Hematopoietic multipotent progenitor cell (in vitro differentiated cells): ENCODE results near the gene MSTO1. TPM values are rescaled to one million over a fixed set of nuclear protein-coding genes. Genes with fewer than 3 reads are reported as not detected.
"Not testable (repeated sequence)": the region's sequence is repeated elsewhere in the genome, so short reads cannot be mapped to it uniquely, and the experiment has no call there.

ENCODE experiments used
- DNase-seq, 3 donors: peaks; one replicate each; pipeline ENCODE4 v3.0.0-alpha.2; 2011 to 2015; ENCODE audit warnings: low read depth in 2 of 3, low spot score in 2 of 3
- total RNA-seq: library from RNA; depleted of rRNA; stranded (reverse); fragments of >200 nt; gene quantifications from one replicate; pipeline ENCODE4 v1.2.3, GENCODE V29; 2012

MSTO1 gene
- total RNA-seq, 1 donor = 44.2 TPM

DNA sequence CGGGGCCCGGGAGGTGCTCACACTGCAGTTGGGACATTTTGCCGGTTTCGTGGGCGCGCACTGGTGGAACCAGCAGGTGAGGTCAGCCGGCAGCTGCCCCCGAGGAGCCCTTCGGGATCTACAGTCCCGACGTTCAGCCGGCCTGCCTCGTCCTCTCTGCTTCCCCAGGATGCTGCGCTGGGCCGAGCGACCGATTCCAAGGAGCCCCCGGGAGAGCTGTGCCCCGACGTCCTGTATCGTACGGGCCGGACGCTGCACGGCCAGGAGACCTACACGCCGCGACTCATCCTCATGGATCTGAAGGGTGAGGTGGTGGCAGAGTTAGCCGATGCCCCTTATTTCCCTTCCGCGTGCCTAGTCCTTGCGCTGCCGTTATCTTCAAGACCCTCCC is 234 bp downstream of the MSTO1 start:
- DNase-seq = not testable (repeated sequence)

DNA sequence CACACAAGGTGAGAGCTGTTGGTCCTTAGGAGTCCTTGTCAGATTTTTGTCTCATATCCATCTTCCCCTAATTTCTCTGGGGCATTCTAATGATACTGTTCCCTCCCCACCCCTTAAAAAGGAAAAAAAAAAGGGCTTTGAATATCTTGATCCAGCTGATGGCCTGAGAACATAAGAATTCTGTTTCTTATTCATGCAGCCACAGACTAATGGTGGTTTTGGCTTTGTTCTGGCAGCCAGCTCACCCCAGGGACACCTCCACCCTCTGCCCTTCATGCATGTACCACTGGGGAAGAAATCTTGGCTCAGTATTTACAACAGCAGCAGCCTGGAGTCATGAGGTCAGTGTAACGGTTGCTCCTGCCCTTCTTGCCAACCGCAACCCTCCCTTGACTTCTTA is 3.2 kb downstream of the MSTO1 start:
- not testable (repeated sequence) for DNase-seq

DNA sequence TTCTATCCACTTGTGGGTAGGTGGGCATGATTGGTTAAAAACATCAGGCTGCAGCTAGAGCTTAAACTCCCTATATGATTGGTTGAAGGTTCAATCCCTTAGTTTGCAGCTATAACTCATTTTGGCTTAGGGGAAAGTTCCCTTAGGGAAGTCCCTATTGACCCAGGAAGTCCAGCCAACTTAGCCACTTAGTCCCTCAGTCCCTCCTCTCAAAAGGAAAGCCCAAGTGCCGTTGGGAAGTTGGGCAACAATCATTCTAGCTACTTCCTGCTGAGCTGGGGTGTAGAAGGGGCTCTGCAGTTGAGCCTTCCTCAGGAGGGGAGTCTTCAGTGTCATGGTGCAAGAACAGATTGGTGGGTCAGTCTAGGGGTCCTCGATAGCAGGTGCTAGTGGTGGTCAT is 12.2 kb downstream of the MSTO1 start:
- no peak for DNase-seq

DNA sequence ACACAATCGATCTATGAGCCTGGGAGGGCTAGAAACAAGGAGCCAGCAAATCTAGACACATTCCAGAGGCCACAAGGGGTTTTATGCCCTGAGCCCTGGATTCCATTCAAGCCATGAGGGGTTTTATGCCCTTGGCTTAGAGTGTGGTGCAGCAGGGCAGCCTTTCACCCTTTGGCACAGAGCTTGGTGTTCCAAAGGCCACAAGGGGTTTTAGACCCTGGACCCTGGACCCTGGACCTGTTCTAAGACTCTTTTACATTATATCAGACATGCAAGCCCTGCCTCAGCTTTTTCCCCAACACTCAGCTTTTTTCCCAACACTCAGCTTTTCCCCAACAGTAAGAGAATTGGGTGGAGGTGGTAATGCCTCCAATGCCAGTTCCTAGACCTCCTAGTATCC is 13.3 kb downstream of the MSTO1 start:
- DNase-seq = no peak

DNA sequence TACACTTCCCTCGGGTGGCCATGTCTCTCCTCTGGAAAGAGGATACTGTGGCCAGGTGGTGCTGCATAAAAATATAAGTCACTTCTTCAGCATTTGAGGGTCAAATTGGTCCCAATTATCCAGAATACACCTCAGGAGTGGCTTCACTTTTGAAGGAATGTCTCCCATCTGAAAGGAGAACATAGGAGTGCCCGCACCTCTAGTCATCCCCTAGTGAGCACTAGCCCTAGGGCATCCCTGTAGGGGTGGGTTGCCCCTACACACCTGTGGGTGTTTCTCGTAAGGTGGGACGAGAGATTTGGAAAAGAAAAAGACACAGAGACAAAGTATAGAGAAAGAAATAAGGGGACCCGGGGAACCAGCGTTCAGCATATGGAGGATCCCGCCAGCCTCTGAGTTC is 16.4 kb downstream of the MSTO1 start:
- not testable (repeated sequence) for DNase-seq

DNA sequence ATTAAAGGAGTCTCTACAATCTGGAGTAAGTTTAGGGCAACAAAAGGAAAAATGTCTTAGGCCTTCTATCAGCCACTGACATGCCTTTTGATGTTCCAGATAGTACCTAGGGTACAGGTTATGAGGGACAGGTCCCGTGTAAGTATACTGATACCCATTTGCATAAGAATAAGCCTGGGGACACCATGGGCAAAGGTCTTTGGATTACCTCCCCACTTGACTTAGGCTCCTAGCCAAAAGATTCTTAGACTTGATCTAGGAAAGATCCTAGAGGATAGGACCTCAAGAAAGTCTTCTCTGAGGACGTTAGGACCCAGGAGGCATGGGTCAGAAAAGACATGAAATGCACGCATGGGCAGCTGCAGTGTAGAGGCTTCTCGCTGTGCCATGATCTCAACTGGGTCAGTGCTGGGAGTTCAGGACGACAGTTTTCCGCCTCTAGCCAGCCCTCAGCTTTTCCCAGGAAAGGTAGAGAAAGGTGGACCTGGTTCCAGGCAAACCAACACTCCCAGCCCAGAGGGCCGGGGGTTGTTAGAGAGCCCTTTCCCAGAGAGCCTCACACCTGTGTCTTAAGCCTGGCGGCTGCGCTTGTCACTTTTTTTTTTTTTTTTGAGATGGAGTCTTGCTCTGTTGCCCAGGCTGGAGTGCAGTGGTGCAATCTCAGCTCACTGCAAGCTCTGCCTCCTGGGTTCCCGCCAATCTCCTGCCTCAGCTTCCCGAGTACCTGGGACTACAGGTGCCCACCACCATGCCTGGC is 26.6 kb downstream of the MSTO1 start:
- no peak for DNase-seq

DNA sequence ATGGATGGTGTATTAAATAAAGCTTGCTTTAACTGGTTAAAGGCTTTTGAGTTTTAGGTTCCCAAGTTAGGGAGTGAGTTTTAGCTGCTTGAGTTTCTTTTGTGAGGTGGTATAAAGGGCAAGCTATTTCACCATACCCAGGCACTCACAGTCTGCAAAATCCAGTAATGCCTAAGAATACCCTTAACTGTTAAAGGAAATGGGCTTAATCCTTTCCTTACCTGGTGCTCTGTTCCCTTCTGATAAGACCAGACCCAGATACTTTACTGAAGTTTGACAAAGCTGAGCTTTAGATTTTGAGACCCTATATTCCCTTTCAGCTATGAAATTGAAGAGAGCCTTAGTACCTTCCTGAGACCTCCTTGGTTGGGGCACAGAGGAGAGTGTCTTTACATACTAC is 30.3 kb downstream of the MSTO1 start:
- DNase-seq = no peak

DNA sequence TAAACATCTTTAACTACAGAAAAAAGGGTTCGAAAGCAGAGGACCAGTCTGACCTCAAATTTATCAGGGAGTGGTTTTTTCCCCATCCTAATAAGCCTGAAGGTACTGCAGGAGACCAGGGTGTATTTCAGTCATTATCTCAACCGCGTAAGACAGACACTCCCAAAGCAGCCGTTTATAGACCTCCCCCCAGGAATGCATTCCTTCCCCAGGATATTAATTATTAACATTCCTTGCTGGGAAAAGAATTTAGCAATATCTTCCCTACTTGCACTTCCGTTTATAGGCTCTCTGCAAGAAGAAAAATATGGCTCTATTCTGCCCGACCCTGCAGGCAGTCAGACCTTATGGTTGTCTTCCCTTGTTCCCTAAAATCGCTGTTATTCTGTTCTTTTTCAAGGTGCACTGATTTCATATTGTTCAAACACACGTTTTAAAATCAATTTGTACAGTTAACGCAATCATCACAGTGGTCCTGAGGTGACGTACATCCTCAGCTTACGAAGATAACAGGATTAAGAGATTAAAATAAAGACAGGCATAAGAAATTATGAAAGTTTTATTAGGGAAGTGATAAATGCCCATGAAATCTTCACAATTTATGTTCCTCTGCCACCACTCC is 32.7 kb downstream of the MSTO1 start:
- peak in 1 of 3 donors; percentile 11 for DNase-seq

DNA sequence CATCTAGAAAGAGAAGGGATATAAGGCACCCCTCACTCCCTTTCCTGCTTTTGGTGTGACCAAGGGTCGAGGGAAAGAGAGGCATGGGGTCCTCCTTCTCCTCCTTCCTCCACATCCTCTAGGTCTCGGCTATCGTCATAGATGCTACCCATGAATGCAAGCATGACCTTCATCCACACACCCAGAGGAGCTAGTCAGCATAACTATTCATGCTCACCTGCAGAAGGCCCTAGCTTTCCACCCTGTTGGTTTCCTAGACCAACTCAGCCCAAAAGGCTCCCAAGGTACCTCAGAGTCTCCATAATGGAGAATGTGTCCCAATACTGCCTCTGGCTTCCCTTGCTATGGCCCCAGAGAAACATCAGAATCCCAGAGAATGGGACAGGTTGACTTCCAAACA is 33.2 kb downstream of the MSTO1 start:
- DNase-seq = no peak

DNA sequence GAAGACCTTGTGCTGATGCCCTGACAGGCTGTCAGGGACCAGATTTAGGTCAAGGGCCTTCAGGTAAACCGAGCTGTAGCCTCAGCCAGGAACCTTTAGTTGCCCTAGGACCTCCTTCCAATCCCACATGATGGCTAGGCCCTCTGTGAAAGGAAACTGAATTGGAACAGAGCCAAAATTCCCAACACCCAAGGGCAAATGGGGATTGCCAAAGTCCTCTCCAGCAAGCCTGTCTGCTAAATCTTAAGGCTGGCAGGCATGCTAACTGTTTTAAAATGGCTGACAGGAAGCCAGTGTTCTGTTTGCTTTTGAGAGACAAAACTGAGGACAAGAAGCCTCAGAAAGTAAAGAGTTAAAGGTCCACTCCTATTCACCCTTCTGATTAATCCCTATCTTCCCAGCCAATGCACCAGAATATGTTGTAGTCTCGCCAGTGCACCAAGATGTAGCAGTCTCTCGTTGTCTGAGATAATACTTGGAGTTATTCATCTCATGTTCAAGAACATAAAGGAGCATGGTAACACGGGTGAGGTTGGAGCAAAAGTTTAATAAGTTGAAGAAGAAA is 35.1 kb downstream of the MSTO1 start:
- no peak for DNase-seq

DNA sequence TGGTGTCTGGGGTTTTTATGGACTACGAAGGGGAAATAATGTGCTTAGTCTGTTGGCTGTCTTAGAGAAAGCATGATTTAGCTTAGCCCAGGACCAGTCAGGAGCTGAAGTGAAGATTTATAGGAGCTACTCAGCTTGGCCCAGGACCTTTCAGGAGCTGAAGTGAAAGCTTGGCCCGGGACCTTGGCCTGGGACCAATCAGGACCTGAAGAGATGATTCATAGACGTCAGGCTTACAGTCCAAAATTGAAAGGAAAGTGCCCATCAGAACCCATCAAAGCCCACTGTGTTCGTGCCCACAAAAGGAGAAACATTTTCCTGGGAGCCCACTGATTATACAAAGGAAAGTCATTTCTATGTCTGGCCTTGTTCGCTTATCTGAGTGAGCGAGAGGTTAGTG is 35.6 kb downstream of the MSTO1 start:
- DNase-seq = no peak

DNA sequence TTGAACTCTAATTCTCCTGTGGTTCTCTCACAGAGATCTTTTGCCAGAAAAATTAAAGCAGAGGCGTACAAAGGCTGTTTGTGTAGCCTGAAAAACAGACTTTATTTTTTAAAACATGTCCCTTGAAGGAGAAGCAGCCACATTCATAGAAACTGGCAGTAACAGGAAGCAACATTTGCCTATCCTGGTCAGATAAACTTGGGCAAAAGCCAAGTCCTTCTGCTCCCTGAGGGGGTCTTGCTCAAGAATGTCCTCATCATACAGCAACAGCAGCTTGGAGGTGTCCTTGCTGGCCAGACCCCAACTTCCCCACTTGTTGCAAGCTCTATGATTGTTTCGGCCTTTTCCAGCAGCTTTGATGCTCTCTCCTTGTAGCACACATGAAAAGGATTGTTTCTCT is 36.3 kb downstream of the MSTO1 start:
- peak in 1 of 3 donors; percentile 21 for DNase-seq

DNA sequence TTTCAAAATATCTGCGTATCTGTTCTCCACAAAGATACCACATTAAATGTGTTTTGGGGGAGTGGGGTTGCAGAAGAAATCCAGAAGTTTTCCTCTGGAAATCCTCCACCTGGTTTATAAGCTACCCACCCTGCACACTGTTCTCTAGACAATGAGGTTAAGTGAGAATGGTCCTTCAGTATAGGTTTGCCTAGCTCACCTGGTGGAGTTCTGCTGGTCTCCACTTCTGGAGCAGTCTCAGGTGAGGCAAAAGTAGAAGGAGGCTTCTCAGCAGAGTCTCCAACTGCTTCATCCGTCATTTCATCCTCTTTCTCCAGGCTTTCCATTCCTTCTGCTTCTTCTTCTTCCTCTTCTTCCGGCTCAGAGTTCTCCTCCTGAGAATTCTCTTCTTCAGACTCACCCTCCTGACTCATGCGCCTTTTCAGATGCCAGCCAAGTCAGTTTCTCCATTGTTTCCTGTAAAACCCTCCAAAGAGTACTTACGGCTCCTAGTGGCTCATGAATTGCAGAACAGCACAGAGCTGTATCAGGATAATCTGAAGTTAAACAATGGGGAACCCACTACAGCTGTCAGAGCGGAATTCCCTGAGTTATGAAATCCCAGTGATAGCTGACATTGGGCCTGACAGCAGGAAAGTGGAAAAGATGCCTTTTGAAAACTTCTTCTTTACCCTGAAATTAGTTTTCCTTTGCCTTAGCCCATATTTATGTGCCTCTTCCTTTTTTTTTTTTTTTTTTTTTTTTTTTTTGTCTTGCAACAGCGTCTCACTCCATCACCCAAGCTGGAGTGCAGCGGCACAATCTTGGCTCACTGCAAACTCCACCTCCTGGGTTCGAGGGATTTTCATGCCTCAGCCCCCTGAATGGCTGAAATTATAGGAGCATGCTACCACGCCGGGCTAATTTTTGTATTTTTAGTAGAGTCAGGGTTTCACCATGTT is 38.5 kb downstream of the MSTO1 start:
- peak in 2 of 3 donors; percentile 45 to 55 for DNase-seq

DNA sequence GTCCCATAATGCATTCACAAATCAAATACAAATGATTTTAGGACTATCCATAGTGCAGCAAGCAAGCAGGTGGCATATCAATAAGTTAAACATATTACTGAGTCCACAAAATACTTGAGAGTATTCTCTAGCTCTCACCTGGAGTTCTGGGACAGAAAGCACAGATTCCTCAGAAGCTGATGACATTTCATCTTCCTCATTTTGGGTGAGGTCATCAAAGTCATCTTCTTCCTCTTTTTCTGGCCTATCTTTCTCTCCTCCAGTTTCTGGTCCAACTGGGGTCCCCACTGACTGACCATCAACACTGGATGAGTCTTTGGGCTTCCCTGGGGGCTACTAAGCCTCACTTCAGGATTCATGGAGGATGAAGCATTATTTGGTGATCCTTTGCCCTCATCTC is 39.7 kb downstream of the MSTO1 start:
- peak in 1 of 3 donors; percentile 20 for DNase-seq

DNA sequence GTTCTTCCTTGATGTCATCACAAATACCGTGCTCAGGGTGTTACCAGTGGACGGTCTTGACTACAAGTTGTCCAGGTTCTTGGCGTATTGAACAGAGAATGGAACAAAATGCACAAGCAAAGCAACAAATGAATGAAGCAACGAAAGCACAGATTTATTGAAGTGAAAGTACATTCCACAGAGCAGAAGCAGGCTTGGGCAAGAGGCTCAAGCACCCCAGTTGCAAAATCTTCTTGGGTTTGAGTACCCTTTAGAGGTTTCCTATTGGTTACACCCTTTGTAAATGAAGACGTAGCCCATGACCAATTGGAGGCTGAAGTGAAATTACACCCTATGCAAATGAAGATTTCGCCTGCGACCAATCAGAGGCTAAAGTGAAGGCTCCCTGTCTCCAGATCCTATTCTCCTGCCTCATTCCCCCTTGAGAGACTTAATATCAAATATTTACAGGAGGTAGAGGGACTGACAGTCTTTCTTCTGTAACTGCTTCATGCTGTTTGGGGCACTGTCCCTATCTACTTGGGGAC is 40.3 kb downstream of the MSTO1 start:
- DNase-seq = no peak

DNA sequence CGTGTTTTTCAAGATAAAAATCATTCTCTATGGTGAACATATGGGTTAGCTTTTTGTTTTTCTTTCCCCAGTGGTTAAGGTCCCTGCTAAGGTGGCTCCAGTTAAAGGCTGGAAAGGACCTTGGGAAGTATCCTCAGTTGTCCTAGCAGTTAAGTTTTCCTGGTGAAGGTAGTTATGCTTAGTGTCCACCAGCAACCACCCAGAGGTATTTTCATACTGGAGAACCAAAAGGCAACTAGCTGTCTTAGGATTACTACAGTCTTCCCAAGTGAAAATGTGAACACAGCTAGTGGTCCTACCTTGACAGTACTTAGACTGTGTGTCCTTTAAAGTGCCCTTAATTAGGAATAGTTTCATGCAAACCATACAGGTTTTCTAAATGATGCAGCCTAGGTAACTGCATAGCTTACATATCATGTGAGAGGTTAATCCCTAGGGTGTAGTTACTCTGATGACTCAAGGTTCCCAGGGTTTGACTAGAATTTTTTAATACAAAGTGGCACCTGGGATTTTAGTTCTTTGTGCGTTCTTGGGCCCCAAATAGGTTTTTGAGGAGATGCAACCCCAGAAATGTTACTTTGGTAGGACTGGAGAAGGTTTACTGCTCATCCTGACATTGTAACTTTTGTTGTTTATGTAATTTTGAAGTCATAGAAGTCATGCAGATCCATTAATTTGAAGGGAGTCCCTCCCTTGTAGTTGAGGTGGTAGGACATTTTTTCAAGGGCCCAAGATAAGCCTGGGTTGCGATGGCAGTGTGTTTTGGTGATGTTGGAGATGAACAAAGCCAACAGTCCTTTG is 42.0 kb downstream of the MSTO1 start:
- DNase-seq = no peak

DNA sequence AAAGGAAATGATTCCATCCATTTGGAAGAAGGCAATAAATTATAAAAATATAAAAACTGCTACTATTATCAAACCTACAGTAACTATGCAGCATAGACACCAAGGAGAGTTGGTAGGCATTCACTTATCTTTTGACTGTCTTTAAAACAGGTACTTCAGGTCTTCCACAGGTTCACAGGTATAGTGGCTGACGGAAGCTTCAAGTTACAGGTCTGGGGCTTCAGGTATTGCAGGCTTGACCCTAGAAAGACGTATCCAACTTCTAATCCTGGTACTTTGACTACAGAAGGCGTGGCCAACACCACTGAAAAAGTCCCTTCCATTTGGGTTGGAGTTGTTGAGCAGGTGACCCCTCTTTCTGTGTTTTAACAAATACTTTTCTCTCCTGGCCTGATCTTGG is 42.9 kb downstream of the MSTO1 start:
- no peak for DNase-seq

DNA sequence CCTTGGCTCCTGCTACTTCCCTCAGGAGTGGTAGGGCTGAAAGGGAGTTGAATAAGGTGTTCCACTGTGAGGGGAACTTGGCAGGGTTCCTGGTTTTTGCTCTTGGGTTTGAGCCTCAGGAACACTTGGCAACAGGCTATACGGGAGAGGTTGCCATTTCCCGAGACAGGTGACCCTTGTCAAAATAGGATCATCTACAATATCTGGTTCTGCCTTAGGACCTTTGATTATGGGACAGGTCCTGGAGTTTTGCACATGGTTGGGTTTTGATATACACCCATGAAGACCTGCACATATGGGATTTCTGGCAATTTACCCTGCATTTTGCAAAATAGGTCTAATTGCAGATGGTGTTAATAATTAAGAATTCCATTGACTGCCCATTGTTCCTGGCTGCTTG is 47.4 kb downstream of the MSTO1 start:
- DNase-seq = no peak

DNA sequence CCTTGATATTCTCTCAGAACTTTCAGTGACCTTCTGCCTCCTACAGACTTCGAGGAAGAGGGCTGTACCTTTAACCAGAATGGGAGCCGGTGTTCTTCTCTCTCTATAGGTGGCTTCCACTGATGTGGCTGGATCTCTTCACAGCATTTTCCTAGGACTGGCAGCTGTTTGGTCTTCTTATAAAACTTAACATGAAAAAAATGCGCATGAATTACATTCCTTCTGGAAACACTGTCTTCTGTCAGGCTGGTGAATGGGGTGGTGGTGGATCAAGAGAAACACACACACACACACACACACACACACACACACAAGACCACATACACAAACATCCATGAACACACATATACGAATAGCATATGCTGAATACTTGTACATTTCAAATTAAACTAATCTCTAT is 51.2 kb downstream of the MSTO1 start:
- DNase-seq = not testable (repeated sequence)
